GM12878 (cell line): ENCODE measurements around the gene NAAA. TPM values are rescaled to one million over a fixed set of nuclear protein-coding genes. Genes with fewer than 3 reads are reported as not detected.

Source experiments
- ATAC-seq: fragments of 200-7000 bp; cut with Tn5 transposase; 3 replicates; pipeline ENCODE4 v1.9.1; 2020; ENCODE audit warnings: mild to moderate bottlenecking, moderate library complexity
- BruUV-seq: library from RNA; stranded (reverse); fragments of 400-500 nt; replicated peaks from 2 replicates; lab custom pipeline; 2021; lab: Mats Ljungman, UMichigan
- CTCF ChIA-PET: fragments of 300-600 bp; sonication (Branson Sonifier 250); formaldehyde crosslinking; extraction: SDS; loops from one replicate; lab custom pipeline; 2021; ENCODE audit warnings: inconsistent platforms; lab: Yijun Ruan, JAX
- POLR2A ChIA-PET: fragments of 350-600 bp; formaldehyde crosslinking; extraction: SDS; loops from one replicate; lab custom pipeline; 2021; ENCODE audit warnings: inconsistent platforms; lab: Charles Lee
- RAD21 ChIA-PET: fragments of 300-600 bp; sonication (Branson Sonifier 250); formaldehyde crosslinking; loops from one replicate; lab custom pipeline; 2023; ENCODE audit warnings: antibody characterized with exemption; ENCODE audit not compliant: unreplicated experiment; lab: Charles Lee
- SMC1A ChIA-PET: fragments of 300-600 bp; sonication (Branson Sonifier 250); formaldehyde crosslinking; loops from one replicate; lab custom pipeline; 2023; ENCODE audit not compliant: unreplicated experiment, uncharacterized antibody; lab: Charles Lee
- DNase-seq: peaks from one replicate; pipeline ENCODE4 v3.0.0-alpha.2; 2011; ENCODE audit warnings: low read depth, low spot score
- FAIRE-seq: peaks from 3 replicates; lab custom pipeline; 2011; peaks lifted over from hg19 to GRCh38; lab: Jason Lieb, UNC
- H2AFZ ChIP-seq: 2 replicates; pipeline ENCODE4 v1.6.0; 2011; ENCODE audit warnings: low read depth, low read length, control low read depth; ENCODE audit not compliant: control insufficient read depth
- H3K27ac ChIP-seq: 2 replicates; pipeline ENCODE4 v1.5.1; 2011; ENCODE audit warnings: control low read depth; ENCODE audit not compliant: control insufficient read depth, insufficient read depth
- H3K27me3 ChIP-seq, 2 experiments: replicated peaks in 1 of 2; 2 replicates each; pipeline versions ENCODE4 v1.6.0 to v1.6.1; 2011; ENCODE audit warnings: low read length in 1 of 2; ENCODE audit not compliant: control insufficient read depth in 2 of 2, insufficient read depth in 2 of 2
- H3K36me3 ChIP-seq, 2 experiments: 2 replicates each; pipeline ENCODE4 v1.5.1; 2011; ENCODE audit warnings: low read length in 1 of 2; ENCODE audit not compliant: control insufficient read depth in 2 of 2, insufficient read depth in 2 of 2
- H3K4me1 ChIP-seq: 2 replicates; pipeline ENCODE4 v1.6.1; 2011; ENCODE audit warnings: mild to moderate bottlenecking, low read length, moderate library complexity, mixed read lengths; ENCODE audit not compliant: control insufficient read depth, insufficient read depth
- H3K4me2 ChIP-seq: 2 replicates; pipeline ENCODE4 v1.6.0; 2011; ENCODE audit warnings: control low read depth; ENCODE audit not compliant: control insufficient read depth, insufficient read depth
- H3K4me3 ChIP-seq: fragments of 200-600 bp; sonication (generic); 2 replicates; pipeline ENCODE4 v1.5.1; 2016
- H3K79me2 ChIP-seq: 2 replicates; pipeline ENCODE4 v1.6.0; 2011; ENCODE audit warnings: low read length; ENCODE audit not compliant: control insufficient read depth, insufficient read depth
- H3K9ac ChIP-seq: 2 replicates; pipeline ENCODE4 v1.8.0; 2011; ENCODE audit warnings: low read length, control low read depth, mixed read lengths; ENCODE audit not compliant: control insufficient read depth, insufficient read depth
- H3K9me3 ChIP-seq: replicated peaks from 3 replicates; pipeline ENCODE4 v1.5.1; 2011; ENCODE audit warnings: mild to moderate bottlenecking, low read length; ENCODE audit not compliant: control insufficient read depth, insufficient read depth
- H4K20me1 ChIP-seq: 2 replicates; pipeline ENCODE4 v1.6.0; 2011; ENCODE audit not compliant: control insufficient read depth, insufficient read depth
- ATF3 ChIP-seq: IDR thresholded peaks from 2 replicates; pipeline ENCODE4 v1.6.1; 2011; ENCODE audit warnings: low read depth, mild to moderate bottlenecking, low read length, moderate library complexity, borderline replicate concordance; ENCODE audit errors: extremely low read depth
- BACH1 ChIP-seq: fragments of 450-650 bp; IDR thresholded peaks from 2 replicates; pipeline ENCODE4 v1.6.1; 2017; ENCODE audit warnings: mild to moderate bottlenecking, borderline replicate concordance
- CBX3 ChIP-seq: fragments of 200-600 bp; sonication (generic); IDR thresholded peaks from 2 replicates; pipeline ENCODE4 v1.6.1; 2016; ENCODE audit warnings: low read depth, borderline replicate concordance
- FOXK2 ChIP-seq: fragments of 450-650 bp; IDR thresholded peaks from 2 replicates; pipeline ENCODE4 v1.6.1; 2017; ENCODE audit warnings: mild to moderate bottlenecking, moderate library complexity
- RELB ChIP-seq: fragments of 450-650 bp; IDR thresholded peaks from 2 replicates; pipeline ENCODE4 v1.6.1; 2017; ENCODE audit warnings: low read depth, mild to moderate bottlenecking, moderate library complexity
- SMC3 ChIP-seq: IDR thresholded peaks from 2 replicates; pipeline ENCODE4 v1.6.1; 2011; ENCODE audit warnings: low read length, improper control_type of control experiment, borderline replicate concordance
- SP1 ChIP-seq: IDR thresholded peaks from one replicate; pipeline ENCODE4 v1.6.1; 2011; ENCODE audit warnings: low read depth, low read length
- USF1 ChIP-seq: IDR thresholded peaks from 2 replicates; pipeline ENCODE4 v1.6.1; 2011; ENCODE audit warnings: borderline replicate concordance, low read depth, mild to moderate bottlenecking, moderate library complexity, mixed read lengths, low read length; ENCODE audit not compliant: insufficient read depth; ENCODE audit errors: extremely low read length
- ZZZ3 ChIP-seq: IDR thresholded peaks from 2 replicates; pipeline ENCODE4 v1.6.1; 2011; ENCODE audit warnings: low read depth; ENCODE audit not compliant: control insufficient read depth, insufficient read length
- WGBS: methylation state at CpG from one replicate; pipeline ENCODE4 v1.1.6; 2016; ENCODE audit warnings: low lambda C conversion rate; ENCODE audit not compliant: insufficient replicate concordance, insufficient coverage; ENCODE audit errors: missing lambda C conversion rate; 5-methylcytosine and 5-hydroxymethylcytosine counted together
- in situ Hi-C: fragments of 300-500 bp; cut with MboI; formaldehyde crosslinking; loops from 9 replicates; pipeline ENCODE4 v1.14.3; 2018; ENCODE audit warnings: mixed read lengths
- intact Hi-C: fragments of 100-400 bp; cut with micrococcal nuclease; formaldehyde crosslinking; loops from one replicate; pipeline ENCODE4 v1.14.2; 2022; ENCODE audit not compliant: unreplicated experiment
- polyA plus RNA-seq, 11 experiments: library from polyadenylated mRNA; depleted of rRNA in 4 of 11; unstranded in 6 of 11; stranded (reverse) in 5 of 11; fragments of >200 nt; fragmentation: Nextera tagmentation in 4 of 11; fragmentation: Illumina TruSeq in 1 of 11; extraction: Ambion mirVana in 4 of 11; extraction: Trizol in 1 of 11; gene quantifications; 1 replicate in 1 of 11; 2 replicates in 10 of 11; pipeline versions ENCODE4 v1.2.1 to v1.2.3, GENCODE V29; 2011 to 2016; ENCODE audit warnings: inconsistent platforms in 2 of 11, missing spikeins in 2 of 11, low read depth in 1 of 11
- total RNA-seq, 4 experiments: library from RNA; depleted of rRNA in 3 of 4; stranded (reverse); fragments of >200 nt in 3 of 4; fragmentation: Illumina TruSeq in 1 of 4; extraction: Trizol in 1 of 4; gene quantifications; 2 replicates each; pipeline versions ENCODE4 v1.2.1 to v1.2.3, GENCODE V29; 2013 to 2021

Gene NAAA
- total and polyA plus RNA-seq, 10 of the 15 experiments (the other 5 are each of a cell fraction or from before 2014, with no cell fraction given) = 0.60 to 4.9 (median 2.6) TPM

GRCh38 chr4:75902352-75902751, 38.5 kb downstream of the NAAA start, which contains the start of gene PPEF2:
TSS of gene PPEF2 (minus strand) at chr4:75902452. CDS start at chr4:75896325, 6,127 bp downstream.
- ChIA-PET RAD21 (no interaction called here), SMC1A (interaction anchor here (2.2 kb wide), 1 partner anchor 14 kb away, joined by 5 read pairs; no protein-coding TSS in a partner anchor), CTCF (no interaction called here), POLR2A (no interaction called here)
- H4K20me1 ChIP-seq = no peaks in the 10 kb centered on the region
- no peaks in the 10 kb centered on the region for H3K4me1 ChIP-seq
- no peak within 1 kb of the TSS for H3K27ac ChIP-seq
- H3K4me2 ChIP-seq = no peak within 1 kb of the TSS
- TF ChIP-seq RELB = no peak
- TF ChIP-seq CBX3 = no peak
- TF ChIP-seq FOXK2 = no peak
- TF ChIP-seq ZZZ3 = no peak
- TF ChIP-seq SMC3 = no peak
- no peak for TF ChIP-seq ATF3
- no peak for TF ChIP-seq USF1
- TF ChIP-seq SP1 = no peak
- no peak for TF ChIP-seq BACH1
- no peaks in the 10 kb centered on the region; the same call in 2 of the 3 replicates for H3K9me3 ChIP-seq
- no peaks in the 10 kb centered on the region for H3K36me3 ChIP-seq
- no peak for DNase-seq
- H3K27me3 ChIP-seq = no peaks in the 10 kb centered on the region; a peak in 2 of 4 replicates
- 38% methylated on average over 5 of the region's 5 CpGs for WGBS
- H3K79me2 ChIP-seq = no peaks in the 10 kb centered on the region
- no peak within 1 kb of the TSS for H3K9ac ChIP-seq
- no peak within 1 kb of the TSS for H3K4me3 ChIP-seq
- BruUV-seq = no TSS peak
- in situ Hi-C loops = no loop called here
- FAIRE-seq = no peak
- no peak within 1 kb of the TSS for H2AFZ ChIP-seq
- no peak for ATAC-seq
- intact Hi-C loops = no loop called here
